Measurements from ENCODE around the gene KRTAP3-1. TPM values are rescaled to one million over a fixed set of nuclear protein-coding genes. Genes with fewer than 3 reads are reported as not detected.

Gene KRTAP3-1
- total RNA-seq, 2 donors from 2014 or later = not detected

GRCh38 chr17:41029633-41030245, 20.8 kb upstream of the KRTAP3-1 start, which contains the start of gene KRTAP1-4:
KRTAP1-4 (minus strand) TSS chr17:41030195; CDS start chr17:41030078, 117 bp downstream.
- DNase-seq (ENCODE audit: low spot score) = no peak
- TF ChIP-seq CTCF (IDR thresholded peaks at IDR 0.05) = no peak
- Histone ChIP-seq H3K9me3 (no peaks in the 10 kb centered on the region), H3K36me3 (no peaks in the 10 kb centered on the region), H3K4me3 (no peak within 1 kb of the TSS), H3K27me3 (no peaks in the 10 kb centered on the region), H3K27ac (no peak within 1 kb of the TSS), H3K4me1 (no peaks in the 10 kb centered on the region)

- Histone ChIP-seq H3K27ac (no peak within 1 kb of the TSS), H3K4me3 (no peak within 1 kb of the TSS), H3K36me3 (no peaks in the 10 kb centered on the region), H3K9me3 (no peaks in the 10 kb centered on the region), H3K27me3 (no peaks in the 10 kb centered on the region), H3K4me1 (no peaks in the 10 kb centered on the region)
- TF ChIP-seq CTCF (IDR thresholded peaks at IDR 0.05) = no peak
- DNase-seq (ENCODE audit: low spot score) = no peak
Measured at GRCh38 chr17:41026715-41027471, 18.0 kb upstream of the KRTAP3-1 start, which contains the start of gene KRTAP1-5. KRTAP1-5 (minus strand) TSS chr17:41027208; CDS start chr17:41027155, 53 bp downstream.

- no peak for TF ChIP-seq CTCF (IDR thresholded peaks at IDR 0.05)
- H3K27ac ChIP-seq = no peak overlapping the region
- no peaks in the 10 kb centered on the region for H3K9me3 ChIP-seq
- H3K4me1 ChIP-seq = no peaks in the 10 kb centered on the region
- H3K4me3 ChIP-seq = no peak overlapping the region
- H3K36me3 ChIP-seq = no peaks in the 10 kb centered on the region
- no peaks in the 10 kb centered on the region for H3K27me3 ChIP-seq
- DNase-seq (ENCODE audit: low spot score) = no peak
Measured at GRCh38 chr17:41024697-41025096, 15.8 kb upstream of the KRTAP3-1 start.

- DNase-seq (ENCODE audit: low spot score) = no peak
- H3K4me1 ChIP-seq = no peaks in the 10 kb centered on the region
- no peak for TF ChIP-seq CTCF (IDR thresholded peaks at IDR 0.05)
- H3K36me3 ChIP-seq = no peaks in the 10 kb centered on the region
- no peaks in the 10 kb centered on the region for H3K9me3 ChIP-seq
- no peak overlapping the region for H3K4me3 ChIP-seq
- H3K27me3 ChIP-seq = no peaks in the 10 kb centered on the region
- no peak overlapping the region for H3K27ac ChIP-seq
Measured at GRCh38 chr17:41020336-41020735, 11.4 kb upstream of the KRTAP3-1 start.

GRCh38 chr17:41019415-41019814, 10.5 kb upstream of the KRTAP3-1 start:
- no peaks in the 10 kb centered on the region for H3K36me3 ChIP-seq
- no peak for DNase-seq (ENCODE audit: low spot score)
- H3K9me3 ChIP-seq = no peaks in the 10 kb centered on the region
- H3K4me3 ChIP-seq = no peak overlapping the region
- no peaks in the 10 kb centered on the region for H3K27me3 ChIP-seq
- no peak for TF ChIP-seq CTCF (IDR thresholded peaks at IDR 0.05)
- H3K4me1 ChIP-seq = no peaks in the 10 kb centered on the region
- no peak overlapping the region for H3K27ac ChIP-seq
